Ovary (tissue), 9 donors: Measurements from ENCODE around the gene JDP2. TPM values are rescaled to one million over a fixed set of nuclear protein-coding genes. Genes with fewer than 3 reads are reported as not detected.

ENCODE experiments used
- DNase-seq, 5 donors: peaks; one replicate each; pipeline ENCODE4 v3.0.0-alpha.2; 2019 to 2020
- H3K27ac ChIP-seq, 2 donors: fragments of 200-600 bp; one replicate each; pipeline versions ENCODE4 v1.5.1 to v1.8.0; 2019 to 2022
- H3K27me3 ChIP-seq: fragments of 200-600 bp; one replicate; pipeline ENCODE4 v1.8.0; 2022
- H3K36me3 ChIP-seq: fragments of 200-600 bp; sonication (generic); one replicate; pipeline ENCODE4 v1.5.1; 2019
- H3K4me1 ChIP-seq: one replicate; pipeline ENCODE4 v1.8.1; 2013; ENCODE audit warnings: mild to moderate bottlenecking, moderate library complexity; ENCODE audit not compliant: insufficient read depth
- H3K4me3 ChIP-seq: fragments of 200-600 bp; sonication (generic); one replicate; pipeline ENCODE4 v1.5.1; 2017
- H3K9me3 ChIP-seq, 2 donors: fragments of 200-600 bp in 1 of 2; sonication (generic) in 1 of 2; one replicate each; pipeline versions ENCODE4 v1.5.1 to v1.8.1; 2013 to 2019; ENCODE audit warnings: mild to moderate bottlenecking in 1 of 2, moderate library complexity in 1 of 2
- CTCF ChIP-seq, 3 donors: fragments of 450-650 bp in 2 of 3; fragments of 200-600 bp in 1 of 3; IDR thresholded peaks; one replicate each; pipeline versions ENCODE4 v1.5.1 to v1.8.0; 2016 to 2022; ENCODE audit warnings: antibody characterized with exemption in 3 of 3, mild to moderate bottlenecking in 1 of 3
- EP300 ChIP-seq: sonication (generic); formaldehyde crosslinking; IDR thresholded peaks from one replicate; pipeline ENCODE4 v1.6.1; 2017; ENCODE audit warnings: antibody characterized with exemption
- POLR2A ChIP-seq: fragments of 450-650 bp; IDR thresholded peaks from one replicate; pipeline ENCODE4 v1.6.1; 2017; ENCODE audit warnings: antibody characterized with exemption, mild to moderate bottlenecking, moderate library complexity
- whole genome bisulfite sequencing, 3 donors: extraction: QIAGEN DNeasy Blood & Tissue Kit in 1 of 3; methylation state at CpG; one replicate each; pipeline versions ENCODE4 v1.1.5 to v1.1.7; 2013 to 2017; 5-methylcytosine and 5-hydroxymethylcytosine counted together
- intact Hi-C, 4 donors: fragments of 100-400 bp; cut with DNase I; formaldehyde crosslinking; loops; one replicate each; pipeline versions ENCODE4 v1.11.0 to v1.15.1; 2022 to 2023
- polyA plus RNA-seq, 2 donors: library from polyadenylated mRNA; stranded (reverse); fragments of 200-250 nt in 1 of 2; fragments of 350-450 nt in 1 of 2; fragmentation: Illumina TruSeq in 1 of 2; extraction: RNeasy Lipid Tissue Mini Kit (QIAGEN cat#74804) in 1 of 2; gene quantifications; one replicate each; pipeline ENCODE4 v1.2.3, GENCODE V29; 2013 to 2014
- total RNA-seq, 7 donors: library from RNA; depleted of rRNA in 2 of 7; stranded (reverse); fragments of >200 nt in 2 of 7; fragmentation: NEBNext Ultra II Directional in 3 of 7; extraction: Animal tissue kit (Norgen Biotek cat#: 25700) in 3 of 7; gene quantifications; one replicate each; pipeline versions ENCODE4 v1.1.0 to v1.2.4, GENCODE V29; 2016 to 2023
- donor health status: DM: no; HTN: no; CAD: no; lungs with moderate emphysema.
- donor health status: DM: no; HTN: no; CAD: no.
- donor health status: Bipolar disorder and iron deficiency.
- donor health status: DM: yes; HTN: yes; CAD: no.
- donor health status: DM: no; HTN: no; CAD: no.
- donor health status: DM: yes; HTN: yes; CAD: no.

JDP2 gene
- total and polyA plus RNA-seq, 9 donors, result 16.2 to 89.9 (median 26.8) TPM

GRCh38 chr14:75391953-75392352 is 35.9 kb upstream of the JDP2 start:
- Histone ChIP-seq H3K27me3 (no peaks in the 10 kb centered on the region), H3K27ac (no peak overlapping the region), H3K4me3 (no peak overlapping the region), H3K9me3 (no peaks in the 10 kb centered on the region), H3K36me3 (no peaks in the 10 kb centered on the region), H3K4me1 (no peaks in the 10 kb centered on the region)
- no peak for TF ChIP-seq POLR2A
- WGBS, 3 donors, result 78 to 86% (median 79%) methylated on average over 7 of the region's 7 CpGs
- DNase-seq, result no peak
- intact Hi-C loops, result no loop called here

- no peaks in the 10 kb centered on the region for H3K27me3 ChIP-seq
- intact Hi-C loops, result no loop called here
- no peak overlapping the region for H3K4me3 ChIP-seq
- H3K36me3 ChIP-seq, result no peaks in the 10 kb centered on the region
- H3K9me3 ChIP-seq, result no peaks in the 10 kb centered on the region
- no peak for TF ChIP-seq POLR2A
- TF ChIP-seq EP300, result no peak
- no peak for TF ChIP-seq CTCF (IDR thresholded peaks at IDR 0.05)
- H3K27ac ChIP-seq, result no peak overlapping the region
- H3K4me1 ChIP-seq, result no peaks in the 10 kb centered on the region
- DNase-seq, result peak in 1 of 5 donors; percentile 38
- 54 to 68% (median 59%) methylated on average over 11 of the region's 11 CpGs for WGBS, 3 donors
These were observed 34.9 kb upstream of the JDP2 start for GRCh38 chr14:75392686-75393641.

- no peak overlapping the region for H3K27ac ChIP-seq
- H3K4me3 ChIP-seq, result no peak overlapping the region
- no peak for DNase-seq
- H3K4me1 ChIP-seq, result no peaks in the 10 kb centered on the region
- 93 to 96% (median 95%) methylated on average over 9 of the region's 9 CpGs for WGBS, 3 donors
- H3K27me3 ChIP-seq, result no peaks in the 10 kb centered on the region
- no peaks in the 10 kb centered on the region for H3K9me3 ChIP-seq
- no peaks in the 10 kb centered on the region for H3K36me3 ChIP-seq
- TF ChIP-seq EP300 (no peak), CTCF (IDR thresholded peaks at IDR 0.05) (no peak), POLR2A (no peak)
- intact Hi-C loops, result no loop called here
These were observed 34.0 kb upstream of the JDP2 start for GRCh38 chr14:75393794-75394193.

GRCh38 chr14:75395862-75396261 is 32.0 kb upstream of the JDP2 start:
- H3K9me3 ChIP-seq, result no peaks in the 10 kb centered on the region
- H3K27ac ChIP-seq, result no peak overlapping the region
- H3K4me1 ChIP-seq, result no peaks in the 10 kb centered on the region
- H3K36me3 ChIP-seq, result no peaks in the 10 kb centered on the region
- DNase-seq, result no peak
- no peak overlapping the region for H3K4me3 ChIP-seq
- TF ChIP-seq POLR2A, result no peak
- TF ChIP-seq CTCF (IDR thresholded peaks at IDR 0.05), result no peak
- no peak for TF ChIP-seq EP300
- H3K27me3 ChIP-seq, result no peaks in the 10 kb centered on the region
- intact Hi-C loops, result no loop called here
- whole genome bisulfite sequencing, 3 donors, result 83 to 91% (median 89%) methylated on average over 5 of the region's 5 CpGs

GRCh38 chr14:75399321-75399720 is 28.5 kb upstream of the JDP2 start:
- intact Hi-C loops, result no loop called here
- no peaks in the 10 kb centered on the region for H3K36me3 ChIP-seq
- 90 to 96% (median 91%) methylated on average over 4 of the region's 4 CpGs for WGBS, 3 donors
- H3K27ac ChIP-seq, result no peak overlapping the region
- H3K9me3 ChIP-seq, result no peaks in the 10 kb centered on the region
- no peaks in the 10 kb centered on the region for H3K4me1 ChIP-seq
- no peak for TF ChIP-seq POLR2A
- TF ChIP-seq CTCF (IDR thresholded peaks at IDR 0.05), result no peak
- TF ChIP-seq EP300, result no peak
- no peak for DNase-seq
- no peak overlapping the region for H3K4me3 ChIP-seq
- no peaks in the 10 kb centered on the region for H3K27me3 ChIP-seq
